ENCODE data around the gene TNNT1. TPM values are rescaled to one million over a fixed set of nuclear protein-coding genes. Genes with fewer than 3 reads are reported as not detected.

The TNNT1 gene
- not detected in 2 replicates for total RNA-seq

GRCh38 chr19:55149078-55150003 is at the start of gene TNNT1:
Gene TNNT1 (minus strand): TSS chr19:55149206. CDS start chr19:55147157, 2,049 bp downstream.

GRCh38 chr19:55179606-55180484 is 30.8 kb upstream of the TNNT1 start, which contains the start of gene SYT5:
Gene SYT5 (minus strand): TSS chr19:55180289. CDS start chr19:55179041, 1,248 bp downstream.

GRCh38 chr19:55166530-55167268 is 17.7 kb upstream of the TNNT1 start, which contains the start of gene DNAAF3:
Gene DNAAF3 (minus strand): TSS chr19:55166613. CDS start chr19:55166413, 200 bp downstream.

GRCh38 chr19:55157064-55157908 is 8.3 kb upstream of the TNNT1 start, which contains the start of gene TNNI3:
Gene TNNI3 (minus strand): TSS chr19:55157732. CDS start chr19:55157589, 143 bp downstream.

GRCh38 chr19:55116859-55117662 is 31.9 kb downstream of the TNNT1 start, which contains the start of gene PPP1R12C:
Gene PPP1R12C (minus strand): TSS chr19:55117637. CDS start chr19:55117543, 94 bp downstream.

Other genes with a start within 250 kb of the TNNT1 start
- gene NCR1, start 243.1 kb downstream of the TNNT1 start, total RNA-seq: not detected in 2 replicates
- not detected in 2 replicates for gene NLRP7, start 201.7 kb downstream of the TNNT1 start, total RNA-seq
- gene NLRP2, start 182.8 kb downstream of the TNNT1 start, total RNA-seq: not detected in 2 replicates
- gene GP6, start 110.9 kb downstream of the TNNT1 start, total RNA-seq: not detected in 2 replicates
- 6.9 and 8.1 TPM in 2 replicates for gene RDH13, start 86.1 kb downstream of the TNNT1 start, total RNA-seq
- 0.34 and 1.2 TPM in 2 replicates for gene EPS8L1, start 73.3 kb downstream of the TNNT1 start, total RNA-seq
- gene PPP1R12C, start 31.6 kb downstream of the TNNT1 start, total RNA-seq: 52.8 and 53.7 TPM in 2 replicates
- gene TNNI3, start 8.5 kb upstream of the TNNT1 start, total RNA-seq: not detected in 2 replicates
- 0.34 TPM in 1 of 2 replicates, not detected in the other for gene DNAAF3, start 17.4 kb upstream of the TNNT1 start, total RNA-seq
- gene SYT5, start 31.1 kb upstream of the TNNT1 start, total RNA-seq: 0.25 TPM in 1 of 2 replicates, not detected in the other
- 1.8 and 5.5 TPM in 2 replicates for gene PTPRH, start 60.3 kb upstream of the TNNT1 start, total RNA-seq
- gene TMEM86B, start 79.6 kb upstream of the TNNT1 start, total RNA-seq: 0.44 and 0.73 TPM in 2 replicates
- 36.8 and 38.3 TPM in 2 replicates for gene PPP6R1, start 109.8 kb upstream of the TNNT1 start, total RNA-seq
- 23.6 and 31.0 TPM in 2 replicates for gene HSPBP1, start 130.9 kb upstream of the TNNT1 start, total RNA-seq
- gene BRSK1, start 134.8 kb upstream of the TNNT1 start, total RNA-seq: 0.94 and 4.6 TPM in 2 replicates
- not detected in 2 replicates for gene TMEM150B, start 176.1 kb upstream of the TNNT1 start, total RNA-seq
- gene KMT5C, start 190.7 kb upstream of the TNNT1 start, total RNA-seq: 4.2 and 8.7 TPM in 2 replicates
- not detected in 2 replicates for gene COX6B2, start 205.5 kb upstream of the TNNT1 start, total RNA-seq
- gene GARIN5B, start 214.1 kb upstream of the TNNT1 start, total RNA-seq: not detected in 2 replicates
- gene IL11, start 221.3 kb upstream of the TNNT1 start, total RNA-seq: 0.15 and 0.31 TPM in 2 replicates
- not detected in 2 replicates for gene TMEM190, start 227.6 kb upstream of the TNNT1 start, total RNA-seq
- 0.19 and 0.83 TPM in 2 replicates for gene TMEM238, start 235.1 kb upstream of the TNNT1 start, total RNA-seq
- gene RPL28, start 236.7 kb upstream of the TNNT1 start, total RNA-seq: 656 and 731 TPM in 2 replicates